ENCODE results near the gene MCAM.
A peak's percentile ranks its signal among the peaks of the same experiment; 100 is the strongest.

The MCAM gene

GRCh38 chr11:119298726-119299125, 18.2 kb downstream of the MCAM start:
- TF ChIP-seq CTCF (IDR thresholded peaks at IDR 0.05; ENCODE audit: insufficient read depth, low read depth, low read length, missing control alignments) = no peak
- H3K4me3 ChIP-seq (ENCODE audit: low read length) = no peak overlapping the region
- no peak for DNase-seq (ENCODE audit: low read depth)

- no peak for DNase-seq (ENCODE audit: low read depth)
- H3K4me3 ChIP-seq (ENCODE audit: low read length) = no peak overlapping the region
- no peak for TF ChIP-seq CTCF (IDR thresholded peaks at IDR 0.05; ENCODE audit: insufficient read depth, low read depth, low read length, missing control alignments)
Measured at GRCh38 chr11:119297938-119298337, 19.0 kb downstream of the MCAM start.

GRCh38 chr11:119295178-119295577, 21.8 kb downstream of the MCAM start:
- peak; percentile 53 for DNase-seq (ENCODE audit: low read depth)
- H3K4me3 ChIP-seq (ENCODE audit: low read length) = no peak overlapping the region
- peak; percentile 24 for TF ChIP-seq CTCF (IDR thresholded peaks at IDR 0.05; ENCODE audit: insufficient read depth, low read depth, low read length, missing control alignments)

- no peak for DNase-seq (ENCODE audit: low read depth)
- TF ChIP-seq CTCF (IDR thresholded peaks at IDR 0.05; ENCODE audit: insufficient read depth, low read depth, low read length, missing control alignments) = no peak
- no peak overlapping the region for H3K4me3 ChIP-seq (ENCODE audit: low read length)
Measured at GRCh38 chr11:119293461-119293860, 23.5 kb downstream of the MCAM start.

- H3K4me3 ChIP-seq (ENCODE audit: low read length) = no peak overlapping the region
- no peak for DNase-seq (ENCODE audit: low read depth)
- no peak for TF ChIP-seq CTCF (IDR thresholded peaks at IDR 0.05; ENCODE audit: insufficient read depth, low read depth, low read length, missing control alignments)
Measured at GRCh38 chr11:119290894-119291497, 25.9 kb downstream of the MCAM start.

- no peak for DNase-seq (ENCODE audit: low read depth)
- no peak for TF ChIP-seq CTCF (IDR thresholded peaks at IDR 0.05; ENCODE audit: insufficient read depth, low read depth, low read length, missing control alignments)
- H3K4me3 ChIP-seq (ENCODE audit: low read length) = no peak overlapping the region
Measured at GRCh38 chr11:119288219-119288618, 28.7 kb downstream of the MCAM start.

GRCh38 chr11:119285431-119285830, 31.5 kb downstream of the MCAM start:
- TF ChIP-seq CTCF (IDR thresholded peaks at IDR 0.05; ENCODE audit: insufficient read depth, low read depth, low read length, missing control alignments) = no peak
- DNase-seq (ENCODE audit: low read depth) = no peak
- no peak overlapping the region for H3K4me3 ChIP-seq (ENCODE audit: low read length)
